DND-41 (cell line): Measurements from ENCODE around the gene AP3S1.

Source experiments
- EZH2 ChIP-seq: IDR thresholded peaks from 3 replicates; pipeline ENCODE4 v1.6.1; 2012; ENCODE audit warnings: borderline replicate concordance, low read depth, mild to moderate bottlenecking, moderate library complexity, low read length, inconsistent platforms; ENCODE audit not compliant: severe bottlenecking
- TF ChIP-seq, protein P1 (sequence below): IDR thresholded peaks from 2 replicates; pipeline ENCODE4 v1.5.1; 2012; ENCODE audit warnings: borderline replicate concordance, low read length, moderate library complexity, mild to moderate bottlenecking; ENCODE audit not compliant: poor library complexity, severe bottlenecking; ENCODE audit errors: extremely low read depth

- TF ChIP-seq, protein P1, sequence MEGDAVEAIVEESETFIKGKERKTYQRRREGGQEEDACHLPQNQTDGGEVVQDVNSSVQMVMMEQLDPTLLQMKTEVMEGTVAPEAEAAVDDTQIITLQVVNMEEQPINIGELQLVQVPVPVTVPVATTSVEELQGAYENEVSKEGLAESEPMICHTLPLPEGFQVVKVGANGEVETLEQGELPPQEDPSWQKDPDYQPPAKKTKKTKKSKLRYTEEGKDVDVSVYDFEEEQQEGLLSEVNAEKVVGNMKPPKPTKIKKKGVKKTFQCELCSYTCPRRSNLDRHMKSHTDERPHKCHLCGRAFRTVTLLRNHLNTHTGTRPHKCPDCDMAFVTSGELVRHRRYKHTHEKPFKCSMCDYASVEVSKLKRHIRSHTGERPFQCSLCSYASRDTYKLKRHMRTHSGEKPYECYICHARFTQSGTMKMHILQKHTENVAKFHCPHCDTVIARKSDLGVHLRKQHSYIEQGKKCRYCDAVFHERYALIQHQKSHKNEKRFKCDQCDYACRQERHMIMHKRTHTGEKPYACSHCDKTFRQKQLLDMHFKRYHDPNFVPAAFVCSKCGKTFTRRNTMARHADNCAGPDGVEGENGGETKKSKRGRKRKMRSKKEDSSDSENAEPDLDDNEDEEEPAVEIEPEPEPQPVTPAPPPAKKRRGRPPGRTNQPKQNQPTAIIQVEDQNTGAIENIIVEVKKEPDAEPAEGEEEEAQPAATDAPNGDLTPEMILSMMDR = no peak
- no peak for TF ChIP-seq EZH2
Observed at GRCh38 chr5:115801152-115801551, 40.6 kb upstream of the AP3S1 start.
